Ishikawa (cell line): ENCODE results near the gene PAPLN.

Source experiments
- CEBPB ChIP-seq: IDR thresholded peaks from 2 replicates; pipeline ENCODE4 v1.6.1; 2012
- CREB1 ChIP-seq: IDR thresholded peaks from 2 replicates; pipeline ENCODE4 v1.6.1; 2012; ENCODE audit warnings: low read depth
- EGR1 ChIP-seq: IDR thresholded peaks from 2 replicates; pipeline ENCODE4 v1.6.1; 2012
- EP300 ChIP-seq: IDR thresholded peaks from 2 replicates; pipeline ENCODE4 v1.6.1; 2012; ENCODE audit warnings: borderline replicate concordance
- MAX ChIP-seq: IDR thresholded peaks from 2 replicates; pipeline ENCODE4 v1.6.1; 2012
- NFIC ChIP-seq: IDR thresholded peaks from 2 replicates; pipeline ENCODE4 v1.6.1; 2012
- RAD21 ChIP-seq: IDR thresholded peaks from 2 replicates; pipeline ENCODE4 v1.6.1; 2012; ENCODE audit warnings: low read depth
- REST ChIP-seq: IDR thresholded peaks from 2 replicates; pipeline ENCODE4 v1.6.1; 2012; ENCODE audit warnings: low read depth, mild to moderate bottlenecking
- TAF1 ChIP-seq: IDR thresholded peaks from 2 replicates; pipeline ENCODE4 v1.6.1; 2012; ENCODE audit warnings: low read depth, mild to moderate bottlenecking
- TEAD4 ChIP-seq: IDR thresholded peaks from 2 replicates; pipeline ENCODE4 v1.6.1; 2012
- USF1 ChIP-seq: IDR thresholded peaks from 2 replicates; pipeline ENCODE4 v1.6.1; 2012
- YY1 ChIP-seq: IDR thresholded peaks from 2 replicates; pipeline ENCODE4 v1.6.1; 2012; ENCODE audit warnings: low read depth

- TF ChIP-seq EGR1 (no peak), MAX (no peak), TEAD4 (no peak), CEBPB (no peak), EP300 (no peak), YY1 (no peak), TAF1 (no peak), REST (no peak), USF1 (no peak), RAD21 (no peak), CREB1 (no peak), NFIC (no peak)
Measured at GRCh38 chr14:73237786-73238423, 599 bp downstream of the PAPLN start.
